Femur (tissue), 1 donor: ENCODE data around the gene UBAP1L.
A peak's percentile ranks its signal among the peaks of the same experiment; 100 is the strongest.
"Not testable (repeated sequence)": the region's sequence is repeated elsewhere in the genome, so short reads cannot be mapped to it uniquely, and the experiment has no call there.

Source experiments
- DNase-seq: peaks from one replicate; pipeline ENCODE4 v3.0.0-alpha.2; 2017

UBAP1L gene

DNA sequence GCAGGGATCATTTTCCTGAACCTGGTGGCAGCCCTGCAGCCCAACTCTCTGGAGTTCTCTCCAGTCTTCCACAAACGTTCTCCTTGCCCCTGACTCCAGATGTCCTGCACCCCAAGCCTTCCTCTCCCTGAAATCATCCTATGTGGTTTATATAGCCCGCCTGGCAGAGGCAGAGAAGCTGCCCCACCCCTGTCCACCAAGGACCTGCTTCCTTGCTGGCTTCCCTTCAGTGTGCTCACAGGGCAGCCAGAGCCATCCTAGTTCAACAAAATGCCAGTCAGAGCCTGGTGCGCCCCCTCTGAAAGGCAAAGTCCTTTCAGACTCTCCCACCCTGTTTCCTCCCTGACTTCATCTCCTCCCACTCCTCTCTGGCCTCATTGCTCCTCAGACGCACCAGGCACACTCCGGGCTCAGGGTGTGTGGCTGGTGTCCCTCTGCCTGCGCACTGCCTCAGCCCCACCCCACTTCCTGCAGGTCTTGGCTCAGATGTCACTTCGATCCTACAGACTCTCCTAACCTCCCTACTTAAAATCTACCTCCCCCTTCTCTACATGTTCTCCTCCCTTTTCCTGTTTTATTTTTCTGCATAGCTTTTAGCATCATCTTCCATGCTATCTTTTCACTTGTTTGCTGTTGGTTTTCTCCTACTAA lies 32.6 kb downstream of the UBAP1L start:
- DNase-seq, result no peak

GRCh38 chr15:65081758-65082157 lies 33.2 kb downstream of the UBAP1L start:
- DNase-seq, result no peak

- DNase-seq, result no peak
Measured at GRCh38 chr15:65081270-65081669, 33.7 kb downstream of the UBAP1L start.

DNA sequence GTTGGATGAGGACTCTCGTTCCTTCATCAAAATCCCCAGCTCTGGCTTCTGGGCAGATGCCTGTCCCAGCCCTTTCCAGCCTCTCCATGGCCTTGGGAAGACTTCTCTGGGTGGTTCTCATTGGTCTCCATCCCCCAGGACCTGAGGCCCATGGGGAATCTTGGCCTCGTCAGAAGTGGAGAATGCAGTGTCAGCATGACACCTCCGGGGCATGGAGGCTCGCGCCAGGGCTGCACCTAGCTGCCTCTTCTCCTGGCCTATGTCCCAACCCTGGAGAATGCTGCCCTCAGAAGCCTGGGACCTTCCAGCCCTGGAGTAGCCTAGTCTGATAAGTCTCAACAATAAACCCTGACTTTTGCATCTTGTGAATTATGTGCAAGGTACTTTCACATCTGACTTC lies 35.4 kb downstream of the UBAP1L start:
- DNase-seq, result no peak

- peak; percentile 76 for DNase-seq
Measured at GRCh38 chr15:65077981-65078352, 37.0 kb downstream of the UBAP1L start.

DNA sequence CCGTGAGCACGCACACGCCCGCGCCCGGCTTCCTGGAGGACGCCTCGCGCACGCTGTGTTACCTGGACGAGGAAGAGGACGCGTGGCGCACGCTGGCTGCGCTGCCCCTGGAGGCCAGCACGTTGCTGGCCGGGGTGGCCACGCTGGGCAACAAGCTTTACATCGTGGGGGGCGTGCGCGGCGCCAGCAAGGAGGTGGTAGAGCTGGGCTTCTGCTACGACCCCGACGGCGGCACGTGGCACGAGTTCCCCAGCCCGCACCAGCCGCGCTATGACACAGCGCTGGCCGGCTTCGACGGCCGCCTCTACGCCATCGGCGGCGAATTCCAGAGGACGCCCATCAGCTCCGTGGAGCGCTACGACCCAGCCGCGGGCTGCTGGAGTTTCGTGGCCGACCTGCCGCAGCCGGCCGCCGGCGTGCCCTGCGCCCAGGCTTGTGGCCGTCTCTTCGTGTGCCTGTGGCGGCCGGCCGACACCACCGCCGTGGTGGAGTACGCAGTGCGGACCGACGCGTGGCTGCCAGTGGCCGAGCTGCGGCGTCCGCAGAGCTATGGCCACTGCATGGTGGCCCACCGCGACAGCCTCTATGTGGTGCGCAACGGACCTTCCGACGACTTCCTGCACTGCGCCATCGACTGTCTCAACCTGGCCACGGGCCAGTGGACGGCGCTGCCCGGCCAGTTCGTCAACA lies 37.6 kb downstream of the UBAP1L start:
- DNase-seq, result no peak

GRCh38 chr15:65076486-65077290 lies 38.3 kb downstream of the UBAP1L start, which contains the start of gene KBTBD13:
Gene KBTBD13, plus strand, starts transcription at chr15:65076746. Its CDS starts 70 bp downstream, at chr15:65076816.
- DNase-seq, result no peak

DNA sequence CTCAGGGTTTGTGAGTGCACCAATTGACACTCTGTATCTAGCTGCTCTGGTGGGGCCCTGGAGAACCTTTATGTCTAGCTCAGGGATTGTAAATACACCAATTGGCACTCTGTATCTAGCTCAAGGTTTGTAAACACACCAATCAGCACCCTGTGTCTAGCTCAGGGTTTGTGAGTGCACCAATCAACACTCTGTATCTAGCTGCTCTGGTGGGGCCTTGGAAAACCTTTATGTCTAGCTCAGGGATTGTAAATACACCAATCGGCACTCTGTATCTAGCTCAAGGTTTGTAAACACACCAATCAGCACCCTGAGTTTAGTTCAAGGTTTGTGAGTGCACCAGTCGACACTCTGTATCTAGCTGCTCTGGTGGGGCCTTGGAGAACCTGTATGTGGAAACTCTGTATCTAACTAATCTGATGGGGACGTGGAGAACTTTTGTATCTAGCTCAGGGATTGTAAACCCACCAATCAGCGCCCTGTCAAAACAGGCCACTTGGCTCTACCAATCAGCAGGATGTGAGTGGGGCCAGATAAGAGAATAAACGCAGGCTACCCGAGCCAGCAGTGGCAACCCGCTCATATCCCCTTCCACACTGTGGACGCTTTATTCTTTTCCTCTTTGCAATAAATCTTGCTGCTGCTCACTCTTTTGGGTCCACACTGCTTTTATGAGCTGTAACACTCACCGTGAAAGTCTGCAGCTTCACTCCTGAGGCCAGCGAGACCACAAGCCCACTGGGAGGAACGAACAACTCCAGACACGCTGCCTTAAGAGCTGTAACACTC lies 39.2 kb downstream of the UBAP1L start:
- DNase-seq, result not testable (repeated sequence)

- DNase-seq, result not testable (repeated sequence)
Measured at GRCh38 chr15:65074946-65075345, 40.1 kb downstream of the UBAP1L start.

DNA sequence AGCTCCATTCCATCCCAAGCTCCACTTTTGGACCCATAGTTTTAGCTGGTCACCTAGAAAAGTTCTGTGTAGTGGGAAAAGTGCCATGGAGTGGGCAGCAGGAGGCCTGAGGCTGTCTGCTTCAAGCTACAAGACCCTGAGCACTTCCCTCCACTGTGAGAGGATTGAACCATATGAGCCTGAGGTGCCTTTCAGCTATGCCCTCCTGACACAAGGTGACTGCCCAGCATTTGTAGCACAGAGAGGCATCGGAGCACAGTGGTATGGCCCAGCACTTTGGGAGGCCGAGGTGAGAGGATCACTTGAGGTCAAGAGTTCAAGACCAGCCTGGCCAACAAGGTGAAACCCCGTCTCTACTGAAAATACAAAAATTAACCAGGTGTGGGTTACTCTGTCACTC lies 42.4 kb downstream of the UBAP1L start:
- no peak for DNase-seq

DNA sequence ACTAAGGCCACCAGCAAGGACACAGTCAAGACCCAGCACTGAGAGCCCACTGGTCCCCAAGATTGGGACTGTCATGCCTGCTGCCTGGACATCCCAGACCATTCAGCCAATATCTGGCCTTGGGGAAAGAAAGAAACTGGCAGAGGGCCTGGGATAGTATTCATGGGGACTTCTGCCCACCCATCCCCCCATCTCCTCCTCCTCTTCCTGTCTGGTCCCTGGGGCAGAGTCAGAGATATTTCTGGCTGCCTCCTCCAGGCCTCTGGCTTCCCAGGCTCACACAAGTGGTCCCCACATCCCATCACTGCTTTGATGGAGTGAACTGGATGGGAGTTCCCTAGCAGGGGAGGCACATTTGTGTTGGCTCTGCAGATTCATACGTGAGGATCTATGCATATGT lies 43.0 kb downstream of the UBAP1L start:
- DNase-seq, result peak; percentile 65

GRCh38 chr15:65071381-65071811 lies 43.6 kb downstream of the UBAP1L start:
- peak; percentile 69 for DNase-seq

GRCh38 chr15:65069779-65070546 lies 45.0 kb downstream of the UBAP1L start:
- no peak for DNase-seq

- peak; percentile 54 for DNase-seq
Measured at GRCh38 chr15:65069179-65069578, 45.8 kb downstream of the UBAP1L start.

- no peak for DNase-seq
Measured at GRCh38 chr15:65068403-65068788, 46.6 kb downstream of the UBAP1L start.

DNA sequence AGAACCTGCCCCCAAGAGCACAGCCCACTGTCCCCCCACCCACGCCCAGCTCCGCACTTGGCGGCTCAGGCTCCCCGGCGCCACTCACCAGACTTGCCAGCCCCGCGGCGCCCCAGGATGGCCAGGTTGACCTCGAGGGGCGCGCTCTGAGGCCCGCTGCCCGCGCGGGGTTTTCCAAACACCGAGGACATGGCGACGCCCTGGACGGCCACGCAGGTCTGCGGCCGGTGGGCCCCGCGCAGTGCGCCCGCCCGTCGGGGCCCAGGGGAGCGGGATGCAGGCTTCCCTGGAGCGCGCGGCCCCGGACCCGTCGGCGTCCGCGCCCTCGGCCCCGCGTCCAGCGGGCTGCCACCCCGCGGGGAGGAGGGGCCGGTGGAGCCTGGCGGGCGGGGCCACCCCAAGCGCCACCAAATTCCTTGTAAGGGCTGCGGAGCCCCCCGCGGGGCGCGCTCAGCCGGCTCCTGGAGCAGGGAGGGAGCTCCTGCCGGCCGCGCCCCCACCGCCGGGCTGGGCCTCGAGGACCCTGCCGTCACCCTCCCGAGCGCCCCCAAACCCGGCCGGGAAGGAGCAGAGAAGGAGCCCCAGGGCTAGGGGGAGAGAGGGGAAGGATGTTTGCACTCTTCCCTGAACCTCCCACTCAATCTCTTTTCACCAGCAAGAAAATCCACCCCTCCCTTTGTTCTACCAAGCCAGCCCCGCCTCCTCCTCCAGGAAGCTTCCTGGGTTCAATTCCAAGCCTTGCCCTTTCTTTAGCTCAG lies 47.2 kb downstream of the UBAP1L start, which contains the start of gene RASL12:
TSS of gene RASL12 (minus strand) at position 347 of the 758 bp plus-strand sequence. CDS start at position 191, 156 bp downstream.
- no peak for DNase-seq

- no peak for DNase-seq
Measured at GRCh38 chr15:65067317-65067644, 47.7 kb downstream of the UBAP1L start.

DNA sequence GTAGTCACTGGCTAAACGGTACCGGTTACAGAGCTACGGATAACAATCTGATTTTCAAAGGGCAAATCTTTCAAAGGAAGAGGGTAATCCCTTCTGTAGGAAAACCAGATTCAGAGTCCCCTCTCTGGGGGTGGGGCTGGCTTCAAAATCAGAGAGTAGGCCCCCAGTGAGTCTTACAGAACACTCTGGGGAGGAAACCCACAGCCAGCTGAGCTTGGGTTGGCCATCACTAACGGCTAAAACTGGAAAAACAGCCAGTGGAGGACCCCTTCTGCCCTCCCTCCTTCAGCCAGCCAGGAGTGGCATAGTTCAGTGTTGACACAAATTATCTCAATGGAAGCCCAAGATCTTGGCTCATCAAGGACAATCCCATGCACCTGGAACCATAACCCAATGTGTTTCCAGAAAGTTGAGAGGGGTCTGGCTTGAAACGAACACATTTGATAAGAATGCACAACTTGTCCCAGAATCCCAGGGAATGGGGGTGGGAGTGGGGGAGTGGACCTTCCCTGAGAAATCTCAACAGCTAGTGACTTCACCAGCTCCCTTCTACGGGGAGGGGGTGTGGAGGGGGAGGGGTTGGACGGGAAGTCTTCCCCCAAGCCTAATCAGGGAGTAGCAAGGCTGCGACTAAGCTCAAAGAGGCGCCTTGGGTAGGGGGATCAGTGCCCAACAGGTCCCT lies 48.2 kb downstream of the UBAP1L start:
- peak; percentile 60 for DNase-seq

GRCh38 chr15:65066001-65066634 lies 48.9 kb downstream of the UBAP1L start:
- no peak for DNase-seq

- DNase-seq, result no peak
Measured at GRCh38 chr15:65062726-65063125, 52.3 kb downstream of the UBAP1L start.
